MM.1S (cell line): ENCODE data around the gene ZBTB7C.

Experiments used
- DNase-seq: peaks from one replicate; pipeline ENCODE4 v3.0.0-alpha.2; 2015
- H2AFZ ChIP-seq: fragments of 300-600 bp; sonication (generic); 2 replicates; pipeline ENCODE4 v1.6.0; 2016; ENCODE audit warnings: antibody characterized with exemption, low read length
- H3F3A ChIP-seq: fragments of 300-600 bp; sonication (generic); 2 replicates; pipeline ENCODE4 v1.6.1; 2016; ENCODE audit warnings: mild to moderate bottlenecking, antibody characterized with exemption, low read length, moderate library complexity, mixed read lengths; ENCODE audit not compliant: insufficient read depth
- H3K27ac ChIP-seq: fragments of 300-600 bp; sonication (generic); 2 replicates; pipeline ENCODE4 v1.5.1; 2016; ENCODE audit warnings: mild to moderate bottlenecking, low read length
- H3K27me3 ChIP-seq: fragments of 300-600 bp; sonication (generic); replicated peaks from 2 replicates; pipeline ENCODE4 v1.6.0; 2016; ENCODE audit warnings: low read length; ENCODE audit not compliant: insufficient read depth
- H3K36me3 ChIP-seq: fragments of 300-600 bp; sonication (generic); replicated peaks from 2 replicates; pipeline ENCODE4 v1.6.1; 2016; ENCODE audit warnings: mild to moderate bottlenecking, low read length, mixed read lengths; ENCODE audit not compliant: insufficient read depth
- H3K4me1 ChIP-seq: fragments of 300-600 bp; sonication (generic); 2 replicates; pipeline ENCODE4 v1.6.1; 2016; ENCODE audit warnings: low read length, mixed read lengths
- H3K4me2 ChIP-seq: fragments of 300-600 bp; sonication (generic); 2 replicates; pipeline ENCODE4 v1.6.0; 2016; ENCODE audit warnings: low read depth, low read length
- H3K4me3 ChIP-seq: fragments of 300-600 bp; sonication (generic); 2 replicates; pipeline ENCODE4 v1.5.1; 2016; ENCODE audit warnings: low read length, mixed read lengths
- H3K79me2 ChIP-seq: fragments of 300-600 bp; sonication (generic); 2 replicates; pipeline ENCODE4 v1.6.1; 2016; ENCODE audit warnings: mixed run types, low read length, mixed read lengths
- H3K9ac ChIP-seq: fragments of 300-600 bp; sonication (generic); 2 replicates; pipeline ENCODE4 v1.6.1; 2016; ENCODE audit warnings: low read length, mixed read lengths
- H3K9me2 ChIP-seq: fragments of 300-600 bp; sonication (generic); replicated peaks from 2 replicates; pipeline ENCODE4 v1.6.1; 2016; ENCODE audit warnings: mild to moderate bottlenecking, low read length, mixed read lengths; ENCODE audit not compliant: insufficient read depth
- H3K9me3 ChIP-seq: fragments of 300-600 bp; sonication (generic); replicated peaks from 2 replicates; pipeline ENCODE4 v1.6.1; 2016; ENCODE audit warnings: mild to moderate bottlenecking, low read length, mixed read lengths; ENCODE audit not compliant: insufficient read depth
- H4K20me1 ChIP-seq: fragments of 300-600 bp; sonication (generic); 2 replicates; pipeline ENCODE4 v1.6.1; 2016; ENCODE audit warnings: mild to moderate bottlenecking, low read length, moderate library complexity, mixed read lengths; ENCODE audit not compliant: insufficient read depth
- CTCF ChIP-seq: fragments of 300-600 bp; sonication (generic); IDR thresholded peaks from 2 replicates; pipeline ENCODE4 v1.5.1; 2016; ENCODE audit warnings: antibody characterized with exemption, low read length, mixed read lengths
- EZH2 ChIP-seq: fragments of 300-600 bp; sonication (generic); optimal IDR thresholded peaks from 2 replicates; pipeline ENCODE3; 2017; ENCODE audit warnings: low read depth, mild to moderate bottlenecking, antibody characterized with exemption, low read length, mixed read lengths
- EZH2phosphoT487 ChIP-seq: fragments of 300-600 bp; sonication (generic); IDR thresholded peaks from 2 replicates; pipeline ENCODE4 v1.6.1; 2018; ENCODE audit warnings: antibody characterized with exemption, low read length

Gene ZBTB7C

DNA sequence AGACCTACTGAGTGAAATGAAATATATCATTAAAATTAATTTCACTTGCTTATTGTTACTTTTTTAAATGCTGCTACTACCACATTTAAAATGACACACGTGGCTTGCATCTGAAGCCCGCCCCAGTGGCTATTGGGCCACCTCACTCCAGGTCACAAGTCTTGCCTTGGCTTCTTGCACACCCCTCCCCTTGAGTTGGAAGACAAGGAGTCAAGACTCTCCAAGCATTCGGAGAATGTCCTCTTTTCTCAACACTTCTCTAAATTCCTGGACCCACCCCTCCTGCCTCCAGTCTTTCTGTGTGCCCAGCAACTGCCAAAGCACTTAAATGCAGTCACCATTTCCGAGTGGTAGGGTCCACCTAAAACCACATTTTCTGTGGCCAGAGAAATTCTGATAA is 73.4 kb downstream of the ZBTB7C start:
- TF ChIP-seq EZH2 (no peak), EZH2phosphoT487 (no peak), CTCF (no peak)
- no peak overlapping the region for H3K4me3 ChIP-seq
- no peaks in the 10 kb centered on the region for H3K9me3 ChIP-seq
- no peaks in the 10 kb centered on the region for H3K9me2 ChIP-seq
- H3K27me3 ChIP-seq = no peaks in the 10 kb centered on the region
- no peaks in the 10 kb centered on the region for H3K4me1 ChIP-seq
- no peak overlapping the region for H3K4me2 ChIP-seq
- no peak overlapping the region for H2AFZ ChIP-seq
- H3K27ac ChIP-seq = no peak overlapping the region
- H3K36me3 ChIP-seq = no peaks in the 10 kb centered on the region
- H3F3A ChIP-seq = no peaks in the 10 kb centered on the region
- no peak for DNase-seq
- H4K20me1 ChIP-seq = no peaks in the 10 kb centered on the region
- H3K79me2 ChIP-seq = no peaks in the 10 kb centered on the region
- H3K9ac ChIP-seq = no peak overlapping the region

DNA sequence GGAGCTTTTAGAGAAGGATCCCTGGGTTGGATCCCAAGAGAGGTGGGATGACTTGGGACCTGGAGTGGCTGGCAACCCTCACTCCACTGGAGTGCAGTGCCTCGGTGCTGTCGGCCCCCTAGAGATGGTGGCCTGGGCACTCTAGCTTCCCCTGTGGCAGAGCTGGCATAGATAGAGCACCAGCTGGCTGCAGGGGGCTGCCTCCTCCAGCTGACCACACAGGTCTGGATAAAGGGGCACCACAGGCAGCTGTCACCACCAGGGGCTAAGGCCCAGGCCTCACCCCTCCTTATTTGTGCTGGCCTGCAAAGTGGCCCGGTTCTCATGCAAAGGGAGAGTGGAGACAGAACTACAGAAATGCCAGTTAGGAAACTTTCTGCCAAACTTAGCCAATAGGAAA is 74.3 kb downstream of the ZBTB7C start:
- H3K9me3 ChIP-seq = no peaks in the 10 kb centered on the region
- no peaks in the 10 kb centered on the region for H3K9me2 ChIP-seq
- no peak overlapping the region for H3K27ac ChIP-seq
- H3K79me2 ChIP-seq = no peaks in the 10 kb centered on the region
- no peaks in the 10 kb centered on the region for H3K4me1 ChIP-seq
- no peak overlapping the region for H3K9ac ChIP-seq
- DNase-seq = no peak
- H3K4me3 ChIP-seq = no peak overlapping the region
- H3K36me3 ChIP-seq = no peaks in the 10 kb centered on the region
- TF ChIP-seq CTCF = no peak
- no peak for TF ChIP-seq EZH2
- TF ChIP-seq EZH2phosphoT487 = no peak
- no peaks in the 10 kb centered on the region for H4K20me1 ChIP-seq
- no peak overlapping the region for H3K4me2 ChIP-seq
- no peaks in the 10 kb centered on the region for H3F3A ChIP-seq
- no peak overlapping the region for H2AFZ ChIP-seq
- no peaks in the 10 kb centered on the region for H3K27me3 ChIP-seq

- no peak for DNase-seq
- Histone ChIP-seq H2AFZ (no peak overlapping the region), H3K4me3 (no peak overlapping the region), H3K27me3 (no peaks in the 10 kb centered on the region), H3K9ac (no peak overlapping the region), H3K27ac (no peak overlapping the region), H3K4me1 (no peaks in the 10 kb centered on the region), H3F3A (no peaks in the 10 kb centered on the region), H3K4me2 (no peak overlapping the region), H4K20me1 (no peaks in the 10 kb centered on the region), H3K36me3 (no peaks in the 10 kb centered on the region), H3K9me2 (no peaks in the 10 kb centered on the region), H3K79me2 (no peaks in the 10 kb centered on the region), H3K9me3 (no peaks in the 10 kb centered on the region)
- no peak for TF ChIP-seq EZH2phosphoT487
- TF ChIP-seq EZH2 = no peak
- TF ChIP-seq CTCF = no peak
These were observed 75.6 kb downstream of the ZBTB7C start for GRCh38 chr18:48333563-48333962.
